Aorta (tissue), 5 donors: ENCODE data around the gene WDFY4. TPM values are rescaled to one million over a fixed set of nuclear protein-coding genes. Genes with fewer than 3 reads are reported as not detected.

Source experiments
- ATAC-seq: fragments of 200-7000 bp; cut with Tn5 transposase; one replicate; pipeline ENCODE4 v1.9.1; 2022; ENCODE audit warnings: moderate library complexity; ENCODE audit not compliant: low FRiP score
- DNase-seq, 2 donors: peaks; one replicate each; pipeline ENCODE4 v3.0.0-alpha.2; 2020
- H3K27ac ChIP-seq, 2 donors: one replicate each; pipeline ENCODE4 v1.5.1; 2013; ENCODE audit warnings: low read length in 2 of 2, mild to moderate bottlenecking in 2 of 2, moderate library complexity in 2 of 2, control low read depth in 1 of 2, inconsistent platforms in 1 of 2, low read depth in 1 of 2
- H3K27me3 ChIP-seq, 2 donors: one replicate each; pipeline ENCODE4 v1.6.1; 2013; ENCODE audit warnings: control low read depth in 1 of 2, low read length in 1 of 2, mild to moderate bottlenecking in 1 of 2, moderate library complexity in 1 of 2; ENCODE audit not compliant: insufficient read depth in 2 of 2, control insufficient read depth in 1 of 2
- H3K36me3 ChIP-seq, 2 donors: one replicate each; pipeline ENCODE4 v1.6.1; 2013; ENCODE audit warnings: control low read depth in 1 of 2, low read length in 1 of 2, mild to moderate bottlenecking in 1 of 2; ENCODE audit not compliant: insufficient read depth in 2 of 2, control insufficient read depth in 1 of 2
- H3K4me1 ChIP-seq, 2 donors: one replicate each; pipeline ENCODE4 v1.6.1; 2013; ENCODE audit warnings: low read length in 2 of 2, control low read depth in 1 of 2, mild to moderate bottlenecking in 1 of 2, moderate library complexity in 1 of 2; ENCODE audit not compliant: insufficient read depth in 2 of 2, control insufficient read depth in 1 of 2
- H3K4me3 ChIP-seq, 2 donors: one replicate each; pipeline ENCODE4 v1.5.1; 2013; ENCODE audit warnings: low read length in 2 of 2, control low read depth in 1 of 2, mild to moderate bottlenecking in 1 of 2
- H3K9me3 ChIP-seq: one replicate; pipeline ENCODE4 v1.6.1; 2013; ENCODE audit warnings: mild to moderate bottlenecking, low read length; ENCODE audit not compliant: control insufficient read depth
- WGBS, 2 donors: extraction: QIAGEN DNeasy Blood & Tissue Kit; methylation state at CpG; one replicate each; pipeline ENCODE4 v1.1.7; 2013; 5-methylcytosine and 5-hydroxymethylcytosine counted together
- intact Hi-C, 2 donors: fragments of 100-400 bp; cut with DNase I; formaldehyde crosslinking; loops; one replicate each; pipeline versions ENCODE4 v1.14.2 to v1.15.0; 2022
- polyA plus RNA-seq, 2 donors: library from polyadenylated mRNA; stranded (reverse); fragments of 200-250 nt; gene quantifications; one replicate each; pipeline ENCODE4 v1.2.3, GENCODE V29; 2013
- total RNA-seq, 2 donors: library from RNA; stranded (reverse); fragmentation: NEBNext Ultra II Directional; extraction: Animal tissue kit (Norgen Biotek cat#: 25700); gene quantifications; one replicate each; pipeline ENCODE4 v1.2.1, GENCODE V29; 2021
- donor health status: healthy with polysubstance abuse.
- donor health status: Bipolar disorder and iron deficiency.
- donor health status: DM: no; HTN: no; CAD: no.
- donor health status: DM: no; HTN: no; CAD: no.
- donor health status: DM: yes; HTN: yes; CAD: no.

The WDFY4 gene
- total and polyA plus RNA-seq, 4 donors: 0.54 to 15.0 (median 4.6) TPM

DNA sequence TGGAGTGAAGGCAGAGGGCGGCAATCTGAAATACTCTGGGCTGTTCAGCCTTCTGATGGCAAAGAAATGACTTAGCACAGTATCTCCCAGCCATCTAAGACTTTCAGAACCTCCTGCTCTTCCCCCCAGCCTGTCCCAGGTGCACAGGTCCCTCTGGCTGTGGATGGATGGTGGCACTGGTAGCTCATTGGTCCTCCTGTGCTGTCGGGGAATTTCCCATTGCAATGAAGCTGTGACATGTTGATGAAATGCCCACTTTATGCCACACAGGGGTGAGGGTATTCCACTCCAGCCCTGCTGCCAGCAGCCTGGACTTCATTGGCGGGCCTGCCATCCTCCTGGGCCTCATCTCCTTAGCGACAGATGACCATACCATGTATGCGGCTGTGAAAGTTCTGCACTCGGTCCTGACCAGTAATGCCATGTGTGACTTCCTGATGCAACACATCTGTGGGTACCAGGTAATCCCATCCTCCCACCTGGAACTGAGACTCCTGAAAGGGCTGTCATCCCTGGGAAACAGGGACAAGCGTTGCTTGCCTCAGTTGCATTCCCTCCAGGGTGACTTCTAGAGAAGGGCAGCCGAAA, 105.9 kb downstream of the WDFY4 start:
- intact Hi-C loops: no loop called here
- Histone ChIP-seq H3K27ac (no peak overlapping the region), H3K9me3 (no peaks in the 10 kb centered on the region), H3K4me3 (no peak overlapping the region), H3K27me3 (no peaks in the 10 kb centered on the region), H3K36me3 (no peaks in the 10 kb centered on the region), H3K4me1 (peaks cover 0 to 3% of the 10 kb centered on the region in 2 donors)
- ATAC-seq (no peak), DNase-seq (no peak)
- 95 to 97% methylated on average over 8 of the region's 8 CpGs for WGBS, 2 donors

DNA sequence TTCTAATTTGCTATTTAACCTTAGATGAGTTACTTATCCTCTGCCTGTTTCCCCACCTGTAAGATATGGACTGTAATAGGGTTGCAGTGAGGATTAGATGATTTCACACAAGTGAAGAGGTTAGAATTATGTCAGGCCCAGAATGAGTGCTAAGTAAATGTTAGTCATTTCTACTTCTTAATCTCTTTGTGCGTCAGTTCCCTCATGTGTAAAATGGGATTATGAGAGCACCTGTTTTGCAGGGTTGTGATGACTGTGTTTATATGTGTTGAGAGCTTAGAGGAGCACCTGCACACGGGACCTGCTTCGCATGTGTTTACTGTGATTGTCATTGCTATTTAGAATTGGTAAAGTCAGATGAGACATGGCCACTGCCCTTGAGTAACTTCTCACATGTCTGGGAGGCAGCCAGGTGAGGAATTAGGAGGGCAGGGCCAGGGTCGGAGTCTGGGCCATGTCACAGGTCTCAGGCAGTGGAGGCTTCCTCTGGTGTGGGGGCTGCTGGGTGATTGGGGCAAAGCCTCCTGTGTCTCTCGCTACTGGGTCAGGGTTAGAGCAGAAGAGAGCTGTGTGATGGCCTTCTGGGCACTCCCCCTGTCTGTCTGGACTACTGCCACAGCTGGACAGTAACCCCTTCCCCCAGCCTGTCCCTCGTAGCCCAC, 106.7 kb downstream of the WDFY4 start:
- no peak overlapping the region for H3K4me3 ChIP-seq
- intact Hi-C loops: no loop called here
- no peak overlapping the region for H3K27ac ChIP-seq
- DNase-seq (no peak), ATAC-seq (no peak)
- no peaks in the 10 kb centered on the region for H3K9me3 ChIP-seq
- 85 to 97% methylated on average over 6 of the region's 6 CpGs for WGBS, 2 donors
- H3K27me3 ChIP-seq: no peaks in the 10 kb centered on the region
- H3K36me3 ChIP-seq: no peaks in the 10 kb centered on the region
- peaks cover 0 to 3% of the 10 kb centered on the region in 2 donors for H3K4me1 ChIP-seq

DNA sequence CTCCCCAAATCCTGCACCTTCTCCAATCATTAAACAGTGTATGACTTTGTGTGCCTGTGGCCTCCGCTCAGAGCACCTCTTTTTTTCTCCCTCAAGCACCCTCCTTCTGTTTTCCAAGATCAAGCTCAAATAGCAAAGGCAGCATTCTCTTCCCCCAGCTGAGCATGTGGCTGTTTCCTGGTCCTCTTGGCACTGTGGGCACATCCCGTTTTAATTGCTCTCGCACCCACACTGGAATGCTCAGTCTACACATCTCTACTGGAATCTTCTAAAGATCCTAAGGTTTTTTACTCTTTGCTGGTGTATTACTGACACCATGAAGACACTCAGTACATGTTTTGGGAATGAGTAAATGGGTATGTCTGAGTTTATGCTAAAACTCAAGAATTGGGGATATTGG, 107.4 kb downstream of the WDFY4 start:
- Histone ChIP-seq H3K27ac (no peak overlapping the region), H3K36me3 (no peaks in the 10 kb centered on the region), H3K4me3 (no peak overlapping the region), H3K9me3 (no peaks in the 10 kb centered on the region), H3K27me3 (no peaks in the 10 kb centered on the region), H3K4me1 (peaks cover 0 to 3% of the 10 kb centered on the region in 2 donors)
- WGBS, 2 donors: 14 to 22% methylated on average over 3 of the region's 3 CpGs
- DNase-seq: no peak
- no peak for ATAC-seq
- intact Hi-C loops: no loop called here

DNA sequence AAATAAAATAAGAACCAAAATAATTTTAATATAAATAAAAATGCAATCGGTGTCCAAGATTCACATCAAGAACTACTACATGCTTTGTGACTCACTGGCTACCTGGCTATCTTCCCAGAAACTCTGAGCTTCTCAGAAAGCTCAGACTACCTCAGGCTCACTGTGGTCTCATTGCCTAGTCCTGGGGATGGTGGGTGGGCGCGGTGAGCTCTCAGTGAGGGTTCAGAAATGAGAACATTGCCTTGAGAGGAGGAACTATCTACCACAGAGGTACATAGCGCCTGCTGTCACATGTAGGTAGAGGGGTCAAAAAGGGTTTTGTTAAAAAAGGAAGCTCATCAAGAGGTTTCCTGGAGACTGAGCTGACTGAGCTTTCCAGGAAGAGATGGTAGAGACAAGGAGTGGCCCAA, 108.0 kb downstream of the WDFY4 start:
- Histone ChIP-seq H3K4me3 (no peak overlapping the region), H3K36me3 (no peaks in the 10 kb centered on the region), H3K27me3 (no peaks in the 10 kb centered on the region), H3K9me3 (no peaks in the 10 kb centered on the region), H3K27ac (no peak overlapping the region), H3K4me1 (peaks cover 0 to 3% of the 10 kb centered on the region in 2 donors)
- WGBS, 2 donors: 29 to 37% methylated on average over 4 of the region's 4 CpGs
- intact Hi-C loops: no loop called here
- DNase-seq (no peak), ATAC-seq (peak; percentile 34)

DNA sequence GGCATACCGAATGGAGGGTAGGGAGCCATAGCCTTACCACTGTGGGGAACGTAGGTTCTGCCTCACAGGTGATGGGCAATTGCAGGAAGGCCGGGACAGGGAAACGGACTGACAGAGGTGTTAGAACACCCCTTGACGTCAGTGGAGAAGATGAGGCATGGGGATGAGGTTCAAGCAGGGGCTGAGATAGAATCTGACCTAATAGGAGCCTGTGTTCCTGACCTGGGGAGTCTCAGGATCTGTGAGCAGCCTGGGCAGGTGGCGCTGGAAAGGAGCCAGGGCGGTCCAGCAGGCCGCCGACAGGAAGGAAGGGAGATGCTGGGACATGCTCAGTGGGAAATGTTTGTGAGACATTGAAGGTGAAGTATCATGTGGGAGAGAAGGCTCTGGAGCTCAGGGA, 109.4 kb downstream of the WDFY4 start:
- no peaks in the 10 kb centered on the region for H3K27me3 ChIP-seq
- H3K4me3 ChIP-seq: no peak overlapping the region
- intact Hi-C loops: no loop called here
- peaks cover 0 to 3% of the 10 kb centered on the region in 2 donors for H3K4me1 ChIP-seq
- ATAC-seq (no peak), DNase-seq (no peak)
- no peak overlapping the region for H3K27ac ChIP-seq
- H3K9me3 ChIP-seq: no peaks in the 10 kb centered on the region
- H3K36me3 ChIP-seq: no peaks in the 10 kb centered on the region
- 94 to 96% methylated on average over 9 of the region's 9 CpGs for WGBS, 2 donors

DNA sequence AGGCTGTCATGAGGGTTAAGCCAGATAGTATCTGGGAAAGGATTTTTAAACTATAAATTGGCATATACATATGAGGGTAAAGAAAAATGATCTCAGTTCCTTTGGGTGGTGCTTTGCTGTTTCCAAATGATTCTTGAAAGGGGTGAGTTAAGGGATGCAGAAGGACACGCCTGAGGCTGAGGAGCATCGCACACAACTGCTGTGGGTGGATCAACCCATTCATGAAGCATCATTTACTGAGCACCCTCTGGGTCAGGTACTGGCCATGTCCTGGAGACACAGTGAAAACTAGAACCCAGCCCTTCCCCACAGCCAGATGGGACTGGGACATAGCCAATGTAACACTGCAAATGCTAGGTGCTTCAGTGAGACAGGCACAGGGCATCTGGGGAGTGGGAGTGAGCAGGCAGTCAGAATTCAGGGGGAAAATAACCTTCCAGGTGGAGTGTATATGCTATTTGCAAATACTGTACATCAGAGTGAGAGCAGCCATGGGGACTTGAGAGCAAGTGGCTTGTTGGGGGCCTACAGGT, 112.1 kb downstream of the WDFY4 start:
- H3K27ac ChIP-seq: no peak overlapping the region
- 98 to 100% methylated on average over 2 of the region's 2 CpGs for WGBS, 2 donors
- H3K9me3 ChIP-seq: no peaks in the 10 kb centered on the region
- H3K27me3 ChIP-seq: no peaks in the 10 kb centered on the region
- intact Hi-C loops: no loop called here
- no peak overlapping the region for H3K4me3 ChIP-seq
- DNase-seq: no peak
- peaks cover 0 to 3% of the 10 kb centered on the region in 2 donors for H3K4me1 ChIP-seq
- ATAC-seq: no peak
- H3K36me3 ChIP-seq: no peaks in the 10 kb centered on the region

DNA sequence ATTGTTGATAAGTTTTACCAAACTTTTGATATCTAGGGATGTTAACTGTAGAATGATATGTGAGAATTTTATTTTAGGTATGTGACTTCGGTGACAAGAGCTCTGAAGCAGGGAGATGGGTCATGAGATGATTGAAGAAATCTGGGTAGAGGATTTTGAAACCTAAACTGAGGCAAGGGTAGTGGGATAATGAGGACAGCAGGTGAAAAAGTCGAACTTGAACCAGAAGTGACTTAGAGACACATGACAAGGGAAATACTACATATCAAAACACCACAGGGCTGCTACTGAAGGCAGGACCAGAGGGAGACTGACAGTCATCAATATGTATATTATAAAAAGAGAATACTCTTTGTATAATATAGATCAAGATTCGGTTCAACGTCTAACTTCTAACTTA, 113.2 kb downstream of the WDFY4 start:
- Histone ChIP-seq H3K27me3 (no peaks in the 10 kb centered on the region), H3K9me3 (no peaks in the 10 kb centered on the region), H3K4me1 (no peaks in the 10 kb centered on the region), H3K36me3 (no peaks in the 10 kb centered on the region), H3K4me3 (no peak overlapping the region), H3K27ac (no peak overlapping the region)
- no peak for ATAC-seq
- intact Hi-C loops: no loop called here
- WGBS, 2 donors: 88 to 94% methylated on average over 4 of the region's 4 CpGs
- no peak for DNase-seq

DNA sequence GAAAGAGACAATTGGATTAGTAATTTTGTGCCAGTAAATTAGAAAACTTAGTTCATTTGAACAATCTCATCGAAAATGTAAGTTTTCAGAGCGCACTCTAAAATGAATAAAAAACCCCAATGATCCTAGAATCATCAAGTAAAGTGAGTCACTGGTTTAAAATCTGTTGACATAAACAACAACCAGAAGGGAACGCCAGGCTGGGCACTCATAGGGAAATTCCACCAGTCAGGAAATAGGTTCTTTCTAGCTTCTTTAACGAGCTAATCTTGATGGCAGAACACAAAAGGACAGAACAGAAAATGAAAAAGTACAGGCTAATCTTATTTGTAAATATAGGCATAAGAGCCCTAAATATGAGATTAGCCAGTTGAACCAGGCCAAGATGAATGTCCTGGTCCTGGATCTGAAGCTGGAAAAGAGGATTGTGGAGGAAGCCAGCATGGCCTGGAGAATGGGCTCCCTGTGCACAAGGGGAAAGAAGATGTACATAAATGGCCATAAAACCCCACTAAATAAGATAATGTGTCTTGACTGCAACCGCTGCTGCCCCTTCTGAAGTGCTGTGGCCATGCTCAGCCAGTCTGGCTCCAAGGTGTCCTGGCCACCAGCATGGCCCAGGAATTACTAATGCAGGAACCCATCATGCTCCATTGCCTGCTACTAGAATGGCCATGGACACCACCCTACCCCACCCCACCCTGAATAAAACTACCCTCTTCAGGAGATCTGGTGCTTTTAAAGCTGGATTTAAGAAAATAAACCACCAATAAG, 114.0 kb downstream of the WDFY4 start:
- WGBS, 2 donors: 71% methylated on average over 5 of the region's 5 CpGs
- no peak for ATAC-seq
- no peak overlapping the region for H3K27ac ChIP-seq
- no peaks in the 10 kb centered on the region for H3K27me3 ChIP-seq
- DNase-seq: peak in 1 of 2 donors; percentile 20
- H3K4me3 ChIP-seq: no peak overlapping the region
- H3K9me3 ChIP-seq: no peaks in the 10 kb centered on the region
- H3K36me3 ChIP-seq: no peaks in the 10 kb centered on the region
- H3K4me1 ChIP-seq: no peaks in the 10 kb centered on the region
- intact Hi-C loops: no loop called here
